HG02884 (cell line): ENCODE data around the gene ZNF469.

Experiments
- ATAC-seq: cut with Tn5 transposase; IDR thresholded peaks from one replicate; pipeline ENCODE4 v1.9.1; 2021; ENCODE audit warnings: mild to moderate bottlenecking, moderate library complexity; ENCODE audit not compliant: unreplicated experiment

ZNF469 gene

GRCh38 chr16:88345721-88346560, 36.8 kb upstream of the ZNF469 start:
- ATAC-seq, result no peak

GRCh38 chr16:88346680-88347505, 35.9 kb upstream of the ZNF469 start:
- no peak for ATAC-seq

GRCh38 chr16:88347656-88348376, 34.9 kb upstream of the ZNF469 start:
- ATAC-seq, result no peak

- ATAC-seq, result no peak
Observed at GRCh38 chr16:88348377-88349152, 34.2 kb upstream of the ZNF469 start.

GRCh38 chr16:88349153-88349902, 33.4 kb upstream of the ZNF469 start:
- ATAC-seq, result no peak

GRCh38 chr16:88349903-88350900, 32.6 kb upstream of the ZNF469 start:
- no peak for ATAC-seq

GRCh38 chr16:88350922-88351321, 31.8 kb upstream of the ZNF469 start:
- no peak for ATAC-seq

GRCh38 chr16:88351491-88352101, 31.2 kb upstream of the ZNF469 start:
- ATAC-seq, result no peak

GRCh38 chr16:88352261-88353200, 30.2 kb upstream of the ZNF469 start:
- no peak for ATAC-seq

GRCh38 chr16:88353232-88353631, 29.5 kb upstream of the ZNF469 start:
- no peak for ATAC-seq

GRCh38 chr16:88353691-88354090, 29.1 kb upstream of the ZNF469 start:
- ATAC-seq, result no peak

GRCh38 chr16:88354229-88355092, 28.3 kb upstream of the ZNF469 start:
- ATAC-seq, result no peak

- ATAC-seq, result no peak
Observed at GRCh38 chr16:88355093-88355388, 27.7 kb upstream of the ZNF469 start.

GRCh38 chr16:88355389-88356123, 27.2 kb upstream of the ZNF469 start:
- no peak for ATAC-seq

- ATAC-seq, result no peak
Observed at GRCh38 chr16:88356124-88356726, 26.5 kb upstream of the ZNF469 start.
